ENCODE results near the gene NDUFB6. TPM values are rescaled to one million over a fixed set of nuclear protein-coding genes. Genes with fewer than 3 reads are reported as not detected.

Gene NDUFB6
- total and polyA plus RNA-seq, 9 of the 15 experiments (the other 6 are each of a cell fraction or from before 2014, with no cell fraction given), result 26.5 to 88.1 (median 64.0) TPM

GRCh38 chr9:32579706-32580331, 6.9 kb upstream of the NDUFB6 start (continued):
- TF ChIP-seq, protein P1, sequence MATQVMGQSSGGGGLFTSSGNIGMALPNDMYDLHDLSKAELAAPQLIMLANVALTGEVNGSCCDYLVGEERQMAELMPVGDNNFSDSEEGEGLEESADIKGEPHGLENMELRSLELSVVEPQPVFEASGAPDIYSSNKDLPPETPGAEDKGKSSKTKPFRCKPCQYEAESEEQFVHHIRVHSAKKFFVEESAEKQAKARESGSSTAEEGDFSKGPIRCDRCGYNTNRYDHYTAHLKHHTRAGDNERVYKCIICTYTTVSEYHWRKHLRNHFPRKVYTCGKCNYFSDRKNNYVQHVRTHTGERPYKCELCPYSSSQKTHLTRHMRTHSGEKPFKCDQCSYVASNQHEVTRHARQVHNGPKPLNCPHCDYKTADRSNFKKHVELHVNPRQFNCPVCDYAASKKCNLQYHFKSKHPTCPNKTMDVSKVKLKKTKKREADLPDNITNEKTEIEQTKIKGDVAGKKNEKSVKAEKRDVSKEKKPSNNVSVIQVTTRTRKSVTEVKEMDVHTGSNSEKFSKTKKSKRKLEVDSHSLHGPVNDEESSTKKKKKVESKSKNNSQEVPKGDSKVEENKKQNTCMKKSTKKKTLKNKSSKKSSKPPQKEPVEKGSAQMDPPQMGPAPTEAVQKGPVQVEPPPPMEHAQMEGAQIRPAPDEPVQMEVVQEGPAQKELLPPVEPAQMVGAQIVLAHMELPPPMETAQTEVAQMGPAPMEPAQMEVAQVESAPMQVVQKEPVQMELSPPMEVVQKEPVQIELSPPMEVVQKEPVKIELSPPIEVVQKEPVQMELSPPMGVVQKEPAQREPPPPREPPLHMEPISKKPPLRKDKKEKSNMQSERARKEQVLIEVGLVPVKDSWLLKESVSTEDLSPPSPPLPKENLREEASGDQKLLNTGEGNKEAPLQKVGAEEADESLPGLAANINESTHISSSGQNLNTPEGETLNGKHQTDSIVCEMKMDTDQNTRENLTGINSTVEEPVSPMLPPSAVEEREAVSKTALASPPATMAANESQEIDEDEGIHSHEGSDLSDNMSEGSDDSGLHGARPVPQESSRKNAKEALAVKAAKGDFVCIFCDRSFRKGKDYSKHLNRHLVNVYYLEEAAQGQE (IDR thresholded peaks at IDR 0.05; ENCODE audit: borderline replicate concordance), result peak; percentile 71
- TF ChIP-seq, protein P1 (CRISPR knock-in tag; IDR thresholded peaks at IDR 0.05; ENCODE audit: low read depth), result no peak
- peak; percentile 56; the same call in 1 of the 2 replicates for TF ChIP-seq ARID2 (IDR thresholded peaks at IDR 0.05)
